Loucy (cell line): ENCODE results near the gene APOO.

ENCODE experiments used
- H2AFZ ChIP-seq: fragments of 200-600 bp; sonication (generic); 2 replicates; pipeline ENCODE4 v1.6.0; 2016; ENCODE audit warnings: antibody characterized with exemption, mild to moderate bottlenecking, low read length, moderate library complexity
- H3F3A ChIP-seq: fragments of 200-600 bp; 2 replicates; pipeline ENCODE4 v1.6.0; 2016; ENCODE audit warnings: antibody characterized with exemption, low read depth, mild to moderate bottlenecking
- H3K27me3 ChIP-seq: fragments of 200-600 bp; sonication (generic); 2 replicates; pipeline ENCODE4 v1.6.1; 2014; ENCODE audit warnings: low read length, mild to moderate bottlenecking; ENCODE audit not compliant: insufficient read depth, poor library complexity, severe bottlenecking
- H3K36me3 ChIP-seq: fragments of 200-600 bp; sonication (generic); 2 replicates; pipeline ENCODE4 v1.6.1; 2016; ENCODE audit warnings: low read length; ENCODE audit not compliant: insufficient read depth
- H3K4me1 ChIP-seq: fragments of 200-600 bp; sonication (generic); 2 replicates; pipeline ENCODE4 v1.5.1; 2014; ENCODE audit warnings: low read length, mild to moderate bottlenecking; ENCODE audit not compliant: insufficient read depth, poor library complexity, severe bottlenecking
- H3K4me2 ChIP-seq: fragments of 200-600 bp; sonication (generic); 2 replicates; pipeline ENCODE4 v1.6.0; 2014; ENCODE audit warnings: antibody characterized with exemption, low read length, low read depth, mild to moderate bottlenecking; ENCODE audit not compliant: poor library complexity, severe bottlenecking
- H3K4me3 ChIP-seq: fragments of 200-600 bp; sonication (generic); 2 replicates; pipeline ENCODE4 v1.5.1; 2014; ENCODE audit warnings: low read length, mild to moderate bottlenecking, mixed read lengths; ENCODE audit not compliant: poor library complexity, severe bottlenecking
- H3K79me2 ChIP-seq: fragments of 200-600 bp; sonication (generic); 2 replicates; pipeline ENCODE4 v1.6.1; 2014; ENCODE audit warnings: low read length; ENCODE audit not compliant: insufficient read depth
- H3K9ac ChIP-seq: fragments of 200-600 bp; sonication (generic); 2 replicates; pipeline ENCODE4 v1.6.0; 2014; ENCODE audit warnings: mild to moderate bottlenecking, low read depth, low read length, moderate library complexity; ENCODE audit not compliant: poor library complexity, severe bottlenecking
- H3K9me2 ChIP-seq: fragments of 200-600 bp; sonication (generic); replicated peaks from 2 replicates; pipeline ENCODE4 v1.6.1; 2016; ENCODE audit warnings: low read depth, low read length, mixed read lengths
- H3K9me3 ChIP-seq: fragments of 200-600 bp; sonication (generic); 2 replicates; pipeline ENCODE4 v1.6.1; 2014; ENCODE audit warnings: mild to moderate bottlenecking, antibody characterized with exemption, low read length, low read depth; ENCODE audit not compliant: insufficient read depth
- H4K20me1 ChIP-seq: fragments of 200-600 bp; sonication (generic); 2 replicates; pipeline ENCODE4 v1.6.0; 2014; ENCODE audit warnings: antibody characterized with exemption, low read length, mild to moderate bottlenecking; ENCODE audit not compliant: insufficient read depth, poor library complexity, severe bottlenecking
- CTCF ChIP-seq: fragments of 200-600 bp; sonication (generic); conservative IDR thresholded peaks from 2 replicates; pipeline ENCODE4 v1.5.1; 2014; ENCODE audit warnings: mild to moderate bottlenecking, antibody characterized with exemption, low read length
- EZH2phosphoT487 ChIP-seq: fragments of 200-600 bp; IDR thresholded peaks from 2 replicates; pipeline ENCODE4 v1.6.1; 2018; ENCODE audit warnings: antibody characterized with exemption, mild to moderate bottlenecking, moderate library complexity, borderline replicate concordance

APOO gene

DNA sequence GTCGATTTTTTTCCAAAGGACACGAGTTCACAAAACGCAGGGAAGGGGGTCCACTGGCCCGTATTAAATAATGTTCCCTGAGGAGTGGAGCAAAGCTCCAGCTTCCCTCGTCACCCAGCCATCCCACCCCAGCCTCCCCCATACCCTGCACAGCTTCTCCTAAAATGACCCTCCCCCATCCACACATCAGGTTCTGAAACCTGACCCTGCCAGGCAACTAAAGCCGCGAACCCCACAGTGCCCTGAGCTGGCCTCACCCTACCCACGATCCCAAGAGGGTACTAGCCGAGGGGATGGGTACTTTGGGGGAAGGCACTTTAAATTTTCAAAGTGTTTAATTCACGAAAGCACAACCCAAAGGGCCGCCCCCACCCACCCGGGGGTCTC, 634 bp downstream of the APOO start:
- Histone ChIP-seq H4K20me1 (no peaks in the 10 kb centered on the region), H3K9me2 (no peaks in the 10 kb centered on the region), H3F3A (no peaks in the 10 kb centered on the region), H3K79me2 (peaks cover 5% of the 10 kb centered on the region), H2AFZ (peak overlapping the region; percentile 73), H3K4me1 (peaks cover 11% of the 10 kb centered on the region), H3K36me3 (no peaks in the 10 kb centered on the region), H3K9ac (peak overlapping the region; percentile 85), H3K9me3 (no peaks in the 10 kb centered on the region), H3K4me2 (peak overlapping the region; percentile 71), H3K27me3 (no peaks in the 10 kb centered on the region), H3K4me3 (peak overlapping the region; percentile 91)
- TF ChIP-seq CTCF (no peak), EZH2phosphoT487 (no peak)

DNA sequence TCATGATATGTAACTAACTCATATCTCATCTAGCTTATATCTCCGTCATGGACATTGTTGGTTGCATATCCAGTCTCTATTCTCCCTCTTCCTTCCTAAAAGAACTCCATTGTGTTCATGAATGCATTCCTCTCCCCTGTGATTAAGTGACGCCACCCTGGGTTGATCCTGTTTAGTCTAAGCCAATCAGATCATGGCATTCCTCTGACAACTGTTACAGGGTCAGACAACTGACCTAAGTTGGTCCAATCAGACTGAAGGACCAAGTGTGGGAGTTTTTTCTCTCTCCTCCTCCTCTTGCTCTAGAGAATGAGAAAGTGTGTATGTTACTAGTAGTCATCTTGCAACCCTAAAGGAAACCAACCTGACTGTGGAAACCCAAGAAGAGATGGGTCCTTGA, 3.6 kb downstream of the APOO start:
- no peak for TF ChIP-seq EZH2phosphoT487
- no peak for TF ChIP-seq CTCF
- H3K9me2 ChIP-seq, result no peaks in the 10 kb centered on the region
- H3K9me3 ChIP-seq, result no peaks in the 10 kb centered on the region
- peaks cover 5% of the 10 kb centered on the region for H3K79me2 ChIP-seq
- H3K4me2 ChIP-seq, result no peak overlapping the region
- H3K27me3 ChIP-seq, result no peaks in the 10 kb centered on the region
- no peak overlapping the region for H2AFZ ChIP-seq
- H3K9ac ChIP-seq, result no peak overlapping the region
- no peaks in the 10 kb centered on the region for H4K20me1 ChIP-seq
- H3F3A ChIP-seq, result no peaks in the 10 kb centered on the region
- H3K4me3 ChIP-seq, result no peak overlapping the region
- H3K4me1 ChIP-seq, result peaks cover 24% of the 10 kb centered on the region
- no peaks in the 10 kb centered on the region for H3K36me3 ChIP-seq

- Histone ChIP-seq H3K27me3 (no peaks in the 10 kb centered on the region), H3K4me2 (peak overlapping the region; percentile 50), H3K79me2 (peaks cover 5% of the 10 kb centered on the region), H3K9me2 (no peaks in the 10 kb centered on the region), H3K36me3 (no peaks in the 10 kb centered on the region), H3K4me1 (peaks cover 19% of the 10 kb centered on the region), H2AFZ (no peak overlapping the region), H3F3A (no peaks in the 10 kb centered on the region), H4K20me1 (no peaks in the 10 kb centered on the region), H3K4me3 (peak overlapping the region; percentile 35), H3K9ac (peak overlapping the region; percentile 61), H3K9me3 (no peaks in the 10 kb centered on the region)
- TF ChIP-seq CTCF (peak; percentile 61), EZH2phosphoT487 (no peak)
Measured at GRCh38 chrX:23902419-23902818, 5.3 kb downstream of the APOO start.
